Naive thymus-derived CD4-positive, alpha-beta T cell (primary cell): Measurements from ENCODE around the gene PURA. TPM values are rescaled to one million over a fixed set of nuclear protein-coding genes. Genes with fewer than 3 reads are reported as not detected.

Experiments used
- ATAC-seq: fragments of 150-1000 bp; cut with Tn5 transposase; 2 replicates; pipeline ENCODE4 v1.10.0; 2021; ENCODE audit warnings: mild to moderate bottlenecking, moderate library complexity
- CTCF ChIA-PET: fragments of 350-600 bp; sonication (Branson Sonifier 250); formaldehyde crosslinking; loops from one replicate; lab custom pipeline; 2021; ENCODE audit warnings: antibody characterized with exemption; lab: Charles Lee
- POLR2A ChIA-PET: fragments of 350-600 bp; sonication (Branson Sonifier 250); formaldehyde crosslinking; loops from one replicate; lab custom pipeline; 2021; ENCODE audit warnings: antibody characterized with exemption, inconsistent platforms; lab: Charles Lee
- DNase-seq, 9 donors: peaks; one replicate each; pipeline versions ENCODE4 v3.0.0 to v3.0.0-alpha.2; 2020 to 2022; ENCODE audit warnings: mixed read lengths in 1 of 9
- H3K27ac ChIP-seq: one replicate; pipeline ENCODE4 v1.7.0; 2013; ENCODE audit warnings: mild to moderate bottlenecking, low read depth, low read length, moderate library complexity
- H3K27me3 ChIP-seq, 2 donors: one replicate each; pipeline ENCODE4 v1.7.0; 2013; ENCODE audit warnings: low read length in 2 of 2, mild to moderate bottlenecking in 2 of 2, moderate library complexity in 2 of 2; ENCODE audit not compliant: control insufficient read depth in 2 of 2, insufficient read depth in 2 of 2
- H3K36me3 ChIP-seq, 3 experiments: 1 replicate in 2 of 3; 2 replicates in 1 of 3; pipeline ENCODE4 v1.7.0; 2013; ENCODE audit warnings: low read length in 3 of 3, mild to moderate bottlenecking in 3 of 3, moderate library complexity in 1 of 3; ENCODE audit not compliant: insufficient read depth in 3 of 3, control insufficient read depth in 2 of 3
- H3K4me1 ChIP-seq, 2 donors: one replicate each; pipeline ENCODE4 v1.7.0; 2013; ENCODE audit warnings: low read length in 2 of 2, mild to moderate bottlenecking in 2 of 2, moderate library complexity in 1 of 2; ENCODE audit not compliant: control insufficient read depth in 2 of 2, insufficient read depth in 2 of 2
- H3K4me3 ChIP-seq: 2 replicates; pipeline ENCODE4 v1.7.0; 2013; ENCODE audit warnings: mild to moderate bottlenecking, low read length
- H3K9me3 ChIP-seq, 3 experiments: 1 replicate in 2 of 3; 2 replicates in 1 of 3; pipeline ENCODE4 v1.7.0; 2013; ENCODE audit warnings: low read length in 3 of 3; ENCODE audit not compliant: control insufficient read depth in 2 of 3
- H3K27ac Mint-ChIP-seq, 9 donors: one replicate each; pipeline ENCODE4 v1.8.0; 2020 to 2022; ENCODE audit warnings: mixed read lengths in 9 of 9, mild to moderate bottlenecking in 8 of 9, moderate library complexity in 5 of 9, inconsistent platforms in 2 of 9
- H3K27me3 Mint-ChIP-seq, 5 donors: one replicate each; pipeline ENCODE4 v1.8.0; 2021 to 2022; ENCODE audit warnings: mixed read lengths in 5 of 5, mild to moderate bottlenecking in 1 of 5
- H3K36me3 Mint-ChIP-seq, 5 donors: one replicate each; pipeline ENCODE4 v1.8.0; 2020 to 2022; ENCODE audit warnings: mixed read lengths in 5 of 5, mild to moderate bottlenecking in 3 of 5, inconsistent platforms in 1 of 5
- H3K4me1 Mint-ChIP-seq, 7 donors: one replicate each; pipeline ENCODE4 v1.8.0; 2020 to 2022; ENCODE audit warnings: mixed read lengths in 7 of 7, mild to moderate bottlenecking in 3 of 7, inconsistent platforms in 1 of 7
- H3K4me3 Mint-ChIP-seq, 10 donors: one replicate each; pipeline ENCODE4 v1.8.0; 2020 to 2022; ENCODE audit warnings: mild to moderate bottlenecking in 10 of 10, mixed read lengths in 10 of 10, moderate library complexity in 6 of 10, inconsistent platforms in 2 of 10
- H3K9me3 Mint-ChIP-seq, 11 donors: one replicate each; pipeline ENCODE4 v1.8.0; 2020 to 2022; ENCODE audit warnings: mixed read lengths in 11 of 11, mild to moderate bottlenecking in 4 of 11, inconsistent platforms in 1 of 11, moderate library complexity in 1 of 11
- intact Hi-C, 2 donors: fragments of 100-400 bp; cut with micrococcal nuclease; formaldehyde crosslinking; loops; one replicate each; pipeline ENCODE4 v1.15.1; 2023
- polyA plus RNA-seq, 2 donors: library from polyadenylated mRNA; unstranded; fragments of 300-500 nt; fragmentation: Illumina TruSeq; gene quantifications; one replicate each; pipeline ENCODE4 v1.2.3, GENCODE V29; 2021
- total RNA-seq, 6 experiments: library from RNA in 5 of 6; stranded (reverse) in 5 of 6; gene quantifications; 1 replicate in 5 of 6; 2 replicates in 1 of 6; pipeline ENCODE4 v1.2.3 and lab custom pipeline; 2021 to 2026

Gene PURA
- total and polyA plus RNA-seq, 7 experiments from 2014 or later = 3.1 to 33.5 (median 12.2) TPM

DNA sequence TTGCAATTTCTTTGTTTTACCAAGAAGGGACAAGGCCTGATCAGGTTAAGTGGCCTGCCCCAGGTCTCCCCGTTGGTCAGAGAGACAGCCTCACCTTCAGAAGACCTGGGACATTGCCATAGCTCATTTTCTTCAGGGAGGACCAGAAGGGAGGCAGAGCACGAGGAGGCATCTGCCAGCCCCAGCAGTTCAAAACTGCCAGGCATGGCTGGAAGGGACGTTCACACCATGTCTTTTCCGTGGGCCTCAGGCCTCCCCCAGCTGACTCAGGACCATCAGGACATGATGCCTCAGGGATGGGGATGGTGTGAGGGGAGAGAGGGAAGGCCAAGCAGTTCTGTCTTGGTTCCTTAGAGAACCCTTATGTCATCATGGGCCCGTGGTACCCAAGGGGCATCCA lies 28.3 kb downstream of the PURA start:
- Mint-ChIP-seq H3K27ac (no peak overlapping the region), H3K9me3 (no peaks in the 10 kb centered on the region), H3K27me3 (peaks cover 8 to 49% (median 14%) of the 10 kb centered on the region in 5 donors), H3K4me3 (no peak overlapping the region), H3K36me3 (peaks cover 0 to 6% (median 0%) of the 10 kb centered on the region in 5 donors), H3K4me1 (peaks cover 14 to 33% (median 26%) of the 10 kb centered on the region in 7 donors)
- H3K27ac ChIP-seq = no peak overlapping the region
- POLR2A ChIA-PET = interaction anchor here (2.6 kb wide), 1 partner anchor 27 kb away, joined by 7 read pairs; no protein-coding TSS in a partner anchor
- H3K9me3 ChIP-seq = no peaks in the 10 kb centered on the region
- CTCF ChIA-PET = interaction anchor here (0.6 to 6.6 kb wide), 7 partner anchors 11 to 85 kb away, joined by 3 to 109 read pairs (median 4); no protein-coding TSS in a partner anchor
- ATAC-seq = no peak
- H3K4me1 ChIP-seq = peaks cover 6 to 9% of the 10 kb centered on the region in 2 donors
- H3K4me3 ChIP-seq = no peak overlapping the region
- intact Hi-C loops = no loop called here
- DNase-seq = no peak
- peaks cover 0 to 6% of the 10 kb centered on the region in 2 donors for H3K27me3 ChIP-seq
- H3K36me3 ChIP-seq = no peaks in the 10 kb centered on the region

DNA sequence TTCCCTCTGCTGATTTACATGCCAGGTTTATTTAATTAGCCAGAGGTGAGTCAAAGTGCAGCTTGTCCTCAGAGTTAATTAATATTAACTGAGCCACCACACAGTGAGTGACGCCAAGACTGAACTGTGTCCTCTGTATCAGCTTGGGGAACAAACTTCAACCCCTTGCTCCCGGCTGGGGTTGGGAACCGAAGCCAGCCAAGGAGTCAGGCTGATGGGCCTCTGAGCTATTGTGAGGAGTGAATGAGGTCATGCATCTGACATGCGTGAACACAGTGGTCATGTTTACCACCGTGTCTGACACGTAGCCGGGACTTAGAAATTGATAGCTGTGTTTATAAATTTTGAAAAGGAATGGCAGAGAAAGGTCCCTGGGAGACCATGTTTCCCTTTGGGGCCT lies 28.9 kb downstream of the PURA start:
- Mint-ChIP-seq H3K9me3 (no peaks in the 10 kb centered on the region), H3K36me3 (peaks cover 0 to 5% (median 0%) of the 10 kb centered on the region in 5 donors), H3K27me3 (peaks cover 9 to 52% (median 17%) of the 10 kb centered on the region in 5 donors), H3K4me1 (peaks cover 14 to 30% (median 27%) of the 10 kb centered on the region in 7 donors), H3K27ac (no peak overlapping the region), H3K4me3 (no peak overlapping the region)
- peaks cover 6 to 9% of the 10 kb centered on the region in 2 donors for H3K4me1 ChIP-seq
- ChIA-PET POLR2A (interaction anchor here (0.6 to 2.6 kb wide), 2 partner anchors 25 to 28 kb away, joined by 3 to 7 read pairs; no protein-coding TSS in a partner anchor), CTCF (interaction anchor here (0.5 to 6.6 kb wide), 7 partner anchors 11 to 557 kb away, joined by 3 to 109 read pairs (median 21); partner anchors contain the start of genes PURA and ZMAT2)
- H3K9me3 ChIP-seq = no peaks in the 10 kb centered on the region
- ATAC-seq (no peak), DNase-seq (no peak)
- no peak overlapping the region for H3K27ac ChIP-seq
- no peak overlapping the region for H3K4me3 ChIP-seq
- intact Hi-C loops = no loop called here
- peaks cover 0 to 6% of the 10 kb centered on the region in 2 donors for H3K27me3 ChIP-seq
- no peaks in the 10 kb centered on the region for H3K36me3 ChIP-seq

GRCh38 chr5:140143521-140144258 lies 29.8 kb downstream of the PURA start:
- peaks cover 0 to 6% of the 10 kb centered on the region in 2 donors for H3K27me3 ChIP-seq
- CTCF ChIA-PET = interaction anchor here (0.8 to 6.6 kb wide), 14 partner anchors 8 to 70 kb away, joined by 3 to 109 read pairs (median 6); partner anchors contain the start of gene PURA
- intact Hi-C loops = loop anchor here (1.0 kb wide), 6 partner anchors 11 to 70 kb away; partner anchors contain the start of gene PURA (in 2 of the 2)
- Mint-ChIP-seq H3K27ac (no peak overlapping the region), H3K27me3 (peaks cover 9 to 56% (median 21%) of the 10 kb centered on the region in 5 donors), H3K36me3 (peaks cover 0 to 4% (median 0%) of the 10 kb centered on the region in 5 donors), H3K9me3 (no peaks in the 10 kb centered on the region), H3K4me3 (peak overlapping the region in 3 of 10 donors; percentile 25 to 48 (median 27)), H3K4me1 (peaks cover 14 to 32% (median 25%) of the 10 kb centered on the region in 7 donors)
- H3K36me3 ChIP-seq = no peaks in the 10 kb centered on the region
- H3K4me1 ChIP-seq = peaks cover 6 to 9% of the 10 kb centered on the region in 2 donors
- ATAC-seq (peak; percentile 9), DNase-seq (peak in 1 of 9 donors; percentile 15)
- POLR2A ChIA-PET = interaction anchor here (0.6 to 2.6 kb wide), 6 partner anchors 10 to 34 kb away, joined by 3 to 7 read pairs (median 4); no protein-coding TSS in a partner anchor
- no peak overlapping the region for H3K27ac ChIP-seq
- H3K9me3 ChIP-seq = no peaks in the 10 kb centered on the region
- no peak overlapping the region for H3K4me3 ChIP-seq

GRCh38 chr5:140145256-140145655 lies 31.3 kb downstream of the PURA start:
- no peaks in the 10 kb centered on the region for H3K9me3 Mint-ChIP-seq
- no peak for ATAC-seq
- Histone ChIP-seq H3K27me3 (peaks cover 0 to 6% of the 10 kb centered on the region in 2 donors), H3K4me1 (peaks cover 6 to 9% of the 10 kb centered on the region in 2 donors), H3K27ac (no peak overlapping the region), H3K9me3 (no peaks in the 10 kb centered on the region), H3K36me3 (no peaks in the 10 kb centered on the region), H3K4me3 (peak overlapping the region; percentile 27)
- CTCF ChIA-PET = interaction anchor here (0.9 to 6.6 kb wide), 10 partner anchors 8 to 72 kb away, joined by 3 to 109 read pairs (median 14); partner anchors contain the start of gene PURA
- intact Hi-C loops = no loop called here
- peak overlapping the region; percentile 16 to 81 (median 70) for H3K4me3 Mint-ChIP-seq
- H3K36me3 Mint-ChIP-seq = peaks cover 0 to 4% (median 0%) of the 10 kb centered on the region in 5 donors
- peaks cover 9 to 49% (median 21%) of the 10 kb centered on the region in 5 donors for H3K27me3 Mint-ChIP-seq
- H3K4me1 Mint-ChIP-seq = peaks cover 14 to 29% (median 25%) of the 10 kb centered on the region in 7 donors
- POLR2A ChIA-PET = interaction anchor here (0.7 to 1.6 kb wide), 2 partner anchors 30 to 38 kb away, joined by 4 to 7 read pairs; no protein-coding TSS in a partner anchor
- peak overlapping the region in 1 of 9 donors; percentile 26 for H3K27ac Mint-ChIP-seq
- DNase-seq = no peak

DNA sequence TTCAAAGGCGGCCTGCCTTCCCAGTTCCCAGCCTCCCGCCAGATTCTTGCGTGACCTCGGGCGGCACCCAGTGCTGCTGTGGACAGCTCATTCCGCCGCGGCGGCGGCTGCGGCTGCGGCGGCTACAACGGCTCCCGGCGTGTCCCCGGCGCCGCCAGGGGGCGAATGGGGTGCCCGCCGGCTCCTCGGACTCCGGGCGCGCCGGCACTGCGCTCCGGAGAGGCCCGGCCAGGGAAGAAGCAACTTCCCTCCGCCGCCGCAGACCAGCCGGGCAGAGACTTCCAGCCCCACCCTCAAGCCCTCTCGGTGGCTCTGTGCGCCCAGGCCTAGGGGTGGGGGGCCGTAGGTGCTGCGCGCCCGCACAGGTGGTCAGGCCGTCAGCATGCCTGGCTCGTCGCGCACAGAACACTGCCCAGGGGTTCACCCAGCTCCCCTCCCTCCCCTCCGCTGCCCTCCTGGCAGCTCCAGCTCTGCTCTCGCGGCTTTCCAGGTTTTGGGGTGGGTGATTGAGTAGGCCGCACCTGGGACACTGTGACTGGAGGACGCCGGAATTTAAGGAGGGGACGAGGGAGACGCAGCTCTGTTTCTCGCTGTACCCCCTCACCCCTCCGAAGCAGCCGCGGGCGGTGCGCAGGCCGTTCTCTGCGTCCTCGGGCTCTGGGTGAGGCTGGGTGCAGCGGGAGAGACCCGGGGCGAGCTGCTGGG lies 32.1 kb downstream of the PURA start:
- Mint-ChIP-seq H3K27me3 (peaks cover 9 to 48% (median 21%) of the 10 kb centered on the region in 5 donors), H3K27ac (no peak overlapping the region), H3K9me3 (no peaks in the 10 kb centered on the region), H3K4me1 (peaks cover 14 to 29% (median 25%) of the 10 kb centered on the region in 7 donors), H3K36me3 (peaks cover 0 to 4% (median 0%) of the 10 kb centered on the region in 5 donors), H3K4me3 (peak overlapping the region in 9 of 10 donors; percentile 16 to 81 (median 72))
- CTCF ChIA-PET = interaction anchor here (0.7 to 6.6 kb wide), 8 partner anchors 9 to 369 kb away, joined by 3 to 109 read pairs (median 12); partner anchors contain the start of gene PURA
- Histone ChIP-seq H3K27ac (no peak overlapping the region), H3K9me3 (no peaks in the 10 kb centered on the region), H3K27me3 (peaks cover 0 to 6% of the 10 kb centered on the region in 2 donors), H3K4me3 (peak overlapping the region; percentile 27), H3K4me1 (peaks cover 6 to 9% of the 10 kb centered on the region in 2 donors), H3K36me3 (no peaks in the 10 kb centered on the region)
- ATAC-seq = peak; percentile 86
- DNase-seq = peak in 8 of 9 donors; percentile 25 to 69 (median 42)
- POLR2A ChIA-PET = interaction anchor here (0.6 to 1.6 kb wide), 4 partner anchors 30 to 73 kb away, joined by 3 to 7 read pairs (median 4); no protein-coding TSS in a partner anchor
- intact Hi-C loops = no loop called here
